Brain pericyte (primary cell): ENCODE results near the gene SLC1A4.
A peak's percentile ranks its signal among the peaks of the same experiment; 100 is the strongest.
"Not testable (repeated sequence)": the region's sequence is repeated elsewhere in the genome, so short reads cannot be mapped to it uniquely, and the experiment has no call there.

Experiments used
- DNase-seq: peaks from one replicate; pipeline ENCODE4 v3.0.0-alpha.2; 2012; ENCODE audit warnings: low read depth, low spot score

SLC1A4 gene

DNA sequence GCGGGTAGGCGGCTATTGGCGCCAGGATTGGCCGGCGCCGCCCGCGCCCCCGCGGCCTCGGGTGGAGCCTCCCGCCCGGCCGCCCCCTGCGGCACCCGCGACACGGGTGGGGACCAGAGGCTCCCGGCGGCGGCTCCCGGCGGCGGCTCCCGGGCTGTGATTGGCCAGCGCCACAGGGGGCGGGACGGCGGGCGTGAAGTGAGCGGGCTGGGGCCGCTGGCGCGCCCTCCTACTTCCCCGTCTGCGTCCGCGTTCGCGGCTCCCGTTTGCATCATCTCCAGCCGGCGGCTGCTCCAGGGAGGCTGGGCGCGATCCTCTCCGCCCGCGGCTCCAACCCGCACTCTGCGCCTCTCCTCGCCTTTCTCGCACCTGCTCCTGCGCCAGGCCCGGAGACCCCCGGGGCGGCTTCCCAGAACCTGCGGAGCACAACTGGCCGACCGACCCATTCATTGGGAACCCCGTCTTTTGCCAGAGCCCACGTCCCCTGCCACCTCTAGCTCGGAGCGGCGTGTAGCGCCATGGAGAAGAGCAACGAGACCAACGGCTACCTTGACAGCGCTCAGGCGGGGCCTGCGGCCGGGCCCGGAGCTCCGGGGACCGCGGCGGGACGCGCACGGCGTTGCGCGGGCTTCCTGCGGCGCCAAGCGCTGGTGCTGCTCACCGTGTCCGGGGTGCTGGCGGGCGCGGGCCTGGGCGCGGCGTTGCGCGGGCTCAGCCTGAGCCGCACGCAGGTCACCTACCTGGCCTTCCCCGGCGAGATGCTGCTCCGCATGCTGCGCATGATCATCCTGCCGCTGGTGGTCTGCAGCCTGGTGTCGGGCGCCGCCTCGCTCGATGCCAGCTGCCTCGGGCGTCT is at the start of gene SLC1A4:
Gene SLC1A4 (plus strand): TSS at position 274 of the 856 bp plus-strand sequence. CDS start 245 bp downstream, at position 519.
- DNase-seq: no peak

DNA sequence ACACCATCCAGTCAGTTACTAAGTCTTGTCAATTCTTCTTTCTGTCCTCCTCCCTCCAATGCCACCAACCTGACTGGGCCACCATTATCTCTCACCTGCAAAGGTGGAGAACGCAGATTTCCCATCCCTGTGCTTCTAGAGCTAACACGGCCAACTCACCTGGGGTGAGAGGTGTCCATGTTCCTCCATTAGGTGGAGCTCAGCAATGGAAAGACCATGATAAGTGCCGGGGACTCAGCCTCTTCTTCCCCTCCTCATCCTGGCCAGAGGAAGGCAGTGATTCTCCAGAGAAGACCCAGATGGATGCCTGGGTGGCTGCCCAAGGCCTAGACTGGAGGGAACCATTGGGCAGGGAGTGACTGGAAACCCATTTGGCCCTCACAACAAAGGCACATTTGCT is 48.1 kb upstream of the SLC1A4 start:
- no peak for DNase-seq

DNA sequence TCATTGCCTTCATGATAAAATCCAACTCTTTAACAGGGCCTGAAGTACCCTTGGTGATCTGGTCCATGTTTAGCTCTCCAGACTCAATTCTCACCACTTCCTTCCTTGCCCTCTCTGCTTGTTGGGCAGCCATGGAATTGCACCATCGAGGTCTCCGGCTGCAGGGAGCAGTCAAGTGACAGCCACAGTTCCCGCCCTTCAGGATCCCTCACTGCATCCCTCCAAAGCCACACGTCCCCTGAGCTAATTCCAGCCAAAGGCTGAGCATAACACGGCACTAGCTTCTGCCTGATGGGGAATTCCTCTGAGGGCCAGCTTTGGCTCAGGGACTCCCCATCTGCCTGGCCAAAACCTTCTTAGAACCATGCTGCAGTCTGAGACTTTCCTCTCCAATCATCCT is 47.4 kb upstream of the SLC1A4 start:
- no peak for DNase-seq

DNA sequence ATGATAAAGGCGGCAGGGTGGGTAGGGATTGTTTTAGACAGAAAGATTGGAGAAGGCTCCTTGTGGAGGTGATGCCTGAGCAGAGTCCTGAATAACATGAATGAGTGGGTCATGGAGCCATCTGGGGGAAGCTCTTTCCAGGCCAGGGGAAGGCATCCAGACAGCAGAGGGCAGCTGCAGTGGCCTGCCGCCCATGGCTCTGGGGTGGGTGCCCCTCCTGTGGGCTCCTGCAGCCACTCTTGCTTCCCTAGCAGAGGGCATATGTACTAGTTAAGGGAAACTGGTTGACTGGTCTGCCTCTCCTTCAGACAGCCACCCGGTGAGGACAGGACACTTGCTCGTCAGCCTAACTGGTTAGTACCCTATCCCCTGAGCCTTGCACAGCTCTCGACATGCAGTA is 46.5 kb upstream of the SLC1A4 start:
- no peak for DNase-seq

DNA sequence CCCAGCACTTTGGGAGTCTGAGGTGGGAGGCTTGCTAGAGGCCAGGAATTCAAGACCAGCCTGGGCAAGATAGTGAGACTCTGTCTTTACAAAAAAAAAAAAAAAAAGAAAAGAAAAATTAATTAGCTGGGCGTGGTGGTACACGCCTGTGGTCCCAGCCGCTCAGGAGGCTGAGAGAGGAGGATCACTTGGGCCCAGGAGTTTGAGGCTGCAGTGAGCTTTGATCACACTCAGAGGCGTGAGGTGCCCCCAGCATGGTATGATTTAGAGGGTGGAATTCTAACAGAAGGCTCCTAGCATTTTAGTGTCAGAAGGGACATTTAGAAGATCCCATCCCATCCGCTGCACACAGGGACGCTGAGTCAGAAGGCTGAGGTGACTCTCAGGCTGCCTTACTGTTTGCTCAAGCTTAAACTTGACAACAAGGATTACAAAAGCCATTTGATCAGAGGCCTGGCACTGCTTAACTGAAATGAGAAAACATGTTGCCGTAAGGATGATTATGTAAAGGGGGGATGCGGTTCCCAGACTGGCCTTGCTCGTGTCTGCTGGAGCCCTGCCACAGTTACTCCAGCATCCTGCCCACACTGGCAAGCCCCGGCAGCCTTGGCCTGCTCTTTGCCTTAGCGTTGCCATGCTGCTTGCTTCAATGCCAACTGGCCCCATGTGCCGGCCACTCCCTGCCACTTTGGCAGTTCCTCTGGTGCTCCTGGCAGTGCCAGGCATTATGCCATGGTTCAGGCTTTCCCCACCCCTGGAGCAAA is 45.6 kb upstream of the SLC1A4 start:
- no peak for DNase-seq

DNA sequence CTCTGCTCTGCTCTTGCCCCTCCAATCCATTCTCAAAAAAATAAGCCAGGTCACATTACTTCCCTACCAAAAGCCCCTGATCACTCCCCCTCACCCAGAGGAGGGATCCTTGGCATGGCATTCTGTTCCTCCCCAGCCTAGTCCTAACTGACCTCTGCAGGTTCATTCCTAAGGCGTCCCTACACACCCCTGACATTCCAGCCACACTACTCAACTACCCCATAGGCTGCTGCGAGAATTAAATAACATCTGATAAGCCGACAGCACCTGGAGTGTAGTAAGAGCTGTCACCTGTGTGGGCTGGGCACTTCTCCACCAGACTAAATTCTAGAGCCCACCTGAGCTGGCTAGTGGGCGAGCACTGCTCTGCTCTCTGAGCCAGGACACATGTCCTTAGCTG is 44.7 kb upstream of the SLC1A4 start:
- DNase-seq: no peak

DNA sequence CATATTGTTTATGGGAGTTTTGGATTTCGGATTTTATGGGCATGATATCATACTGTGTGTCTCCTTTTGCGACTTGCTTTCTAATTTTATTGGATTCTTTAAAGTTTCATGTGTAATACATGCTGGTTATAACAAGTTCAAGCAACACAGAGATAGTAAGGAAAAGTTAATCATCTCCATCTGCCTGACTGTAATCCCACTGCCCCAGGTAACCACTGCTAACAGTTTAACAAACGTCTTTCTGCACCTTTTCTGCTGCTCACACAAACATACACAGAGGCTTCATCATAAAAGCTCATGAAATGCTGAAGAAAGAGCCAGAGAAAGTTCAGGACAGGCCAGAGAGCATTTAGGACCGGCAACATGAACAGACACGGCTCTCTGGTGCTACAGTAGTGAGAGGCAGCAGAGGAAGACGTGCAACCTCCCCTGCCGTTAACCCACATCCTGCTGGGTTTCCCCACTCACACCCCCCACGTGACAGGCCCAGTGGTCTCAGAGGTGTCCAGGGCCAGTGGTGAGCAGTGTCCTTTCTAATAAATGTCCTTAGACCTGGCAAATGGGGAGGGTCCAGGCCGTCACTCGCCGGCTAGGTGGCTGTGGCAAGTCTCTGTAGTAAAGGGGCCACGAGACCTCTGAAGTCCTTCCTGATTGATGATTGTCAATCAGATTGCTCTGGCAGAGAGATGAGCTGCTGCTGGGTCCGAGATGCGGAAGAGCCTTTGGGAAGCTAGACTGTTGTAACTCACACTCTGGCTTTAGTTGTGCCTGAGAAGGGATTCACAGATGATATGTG is 43.0 kb upstream of the SLC1A4 start:
- DNase-seq: no peak

DNA sequence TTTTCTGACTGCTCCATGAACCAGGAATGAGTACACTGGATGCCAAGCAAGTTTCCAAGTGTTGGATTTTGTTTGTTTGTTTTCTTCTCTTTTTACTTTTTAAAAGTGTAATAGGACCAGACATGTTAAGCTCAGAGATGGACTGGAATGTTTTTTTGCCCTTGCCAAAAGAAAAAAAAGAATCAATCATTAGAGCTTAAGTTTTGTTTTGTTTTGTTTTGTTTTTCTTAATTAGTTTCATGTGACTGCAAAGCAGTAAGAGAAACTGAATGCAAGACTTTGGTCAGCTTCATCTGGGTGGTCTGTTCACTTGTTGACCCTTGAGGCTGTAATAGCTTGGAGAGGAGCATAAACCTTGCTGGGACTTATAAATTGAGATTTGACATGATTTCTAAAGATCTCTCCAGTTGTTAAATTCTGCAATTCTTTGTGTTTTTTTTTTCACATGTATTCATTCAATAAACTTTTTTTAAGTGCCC is 42.4 kb upstream of the SLC1A4 start:
- DNase-seq: no peak

DNA sequence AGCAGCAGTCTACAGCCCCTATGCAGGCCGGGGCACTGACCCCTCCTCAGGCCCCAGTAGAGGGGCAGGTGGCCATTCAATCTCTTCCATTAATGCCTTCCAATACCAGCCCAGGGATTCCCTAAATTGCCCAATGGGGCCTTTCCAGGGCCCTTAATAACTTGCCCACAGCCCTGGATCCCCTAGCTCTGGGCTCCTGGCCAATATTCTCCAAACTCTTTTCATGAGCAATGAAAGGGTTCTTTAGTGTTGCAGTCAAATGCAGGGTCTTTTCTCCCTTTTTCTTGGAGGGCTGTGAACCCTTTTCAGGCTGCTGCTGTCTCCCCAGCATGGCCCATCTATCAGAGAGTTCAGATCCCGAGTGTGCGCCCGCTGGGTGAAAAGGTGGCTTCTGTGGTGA is 41.3 kb upstream of the SLC1A4 start:
- DNase-seq: no peak

DNA sequence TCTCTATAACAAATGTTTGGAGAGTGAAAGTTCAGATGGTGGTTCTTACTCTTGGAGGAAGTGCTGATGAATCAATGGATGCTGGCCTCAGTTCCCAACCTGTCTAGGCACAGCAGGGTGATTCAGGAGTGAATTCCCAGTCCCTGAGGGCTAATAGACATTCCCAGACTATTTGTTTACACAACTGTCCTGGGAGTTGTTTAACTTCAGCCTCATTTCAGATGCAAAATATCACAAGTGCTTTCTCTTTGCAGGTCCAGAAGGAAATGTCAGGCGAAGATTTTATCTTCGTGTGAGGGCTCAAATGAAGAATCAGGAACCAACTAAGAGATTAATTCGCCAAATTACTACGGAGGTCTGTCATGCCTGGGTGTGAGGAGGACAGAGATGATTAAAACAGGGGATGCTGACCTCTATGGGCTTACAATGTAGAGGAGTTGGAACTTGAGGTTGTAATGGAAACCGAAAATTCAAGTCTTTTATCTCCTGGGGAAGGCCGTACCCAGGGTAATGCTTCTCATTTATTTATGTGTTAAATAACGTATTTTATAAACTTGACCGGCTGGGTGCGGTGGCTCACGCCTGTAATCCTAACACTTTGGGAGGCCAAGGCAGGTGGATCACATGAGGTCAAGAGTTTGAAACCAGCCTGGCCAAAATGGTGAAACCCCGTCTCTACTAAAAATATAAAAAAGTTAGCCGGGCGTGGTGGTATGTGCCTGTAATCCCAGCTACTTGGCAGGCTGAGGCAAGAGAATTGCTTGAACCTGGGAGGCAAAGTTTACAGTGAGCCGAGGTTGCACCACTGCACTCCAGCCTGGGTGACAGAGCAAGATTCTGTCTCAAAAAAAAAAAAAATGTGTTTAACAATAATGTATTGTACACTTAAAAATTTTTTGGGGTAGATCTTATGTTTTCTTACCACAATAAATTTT is 38.7 kb upstream of the SLC1A4 start:
- DNase-seq: no peak

DNA sequence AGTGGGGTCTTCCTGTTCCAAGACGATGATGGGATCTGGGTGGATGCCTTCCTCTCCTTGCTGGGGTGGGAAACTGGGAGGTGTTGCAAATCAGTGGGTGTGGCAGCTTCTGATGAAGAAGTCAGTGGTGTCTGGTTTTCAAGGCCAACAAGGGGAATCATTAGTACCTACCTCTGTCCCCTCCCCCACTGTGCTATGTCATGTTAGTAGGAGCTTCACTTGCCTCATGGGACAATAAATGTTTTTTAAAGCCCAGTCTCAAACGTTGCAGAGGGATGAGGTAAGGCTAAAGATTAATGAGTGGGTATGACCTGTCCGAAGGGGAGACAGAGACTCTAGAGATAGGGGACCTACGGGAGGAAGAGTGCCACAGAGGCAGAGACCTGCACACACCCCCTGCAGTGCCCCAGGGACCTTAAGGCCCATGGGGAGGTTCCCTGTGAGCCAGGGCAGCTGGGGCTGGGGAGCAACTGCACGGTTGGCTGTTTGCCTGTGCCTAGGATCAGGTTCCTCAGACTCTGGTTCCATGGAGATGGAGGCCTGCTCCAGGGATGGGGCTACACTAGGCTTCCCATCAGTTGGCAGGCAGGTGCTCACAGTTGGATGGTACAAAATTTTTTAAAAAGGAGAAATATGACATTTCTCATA is 37.8 kb upstream of the SLC1A4 start:
- no peak for DNase-seq

DNA sequence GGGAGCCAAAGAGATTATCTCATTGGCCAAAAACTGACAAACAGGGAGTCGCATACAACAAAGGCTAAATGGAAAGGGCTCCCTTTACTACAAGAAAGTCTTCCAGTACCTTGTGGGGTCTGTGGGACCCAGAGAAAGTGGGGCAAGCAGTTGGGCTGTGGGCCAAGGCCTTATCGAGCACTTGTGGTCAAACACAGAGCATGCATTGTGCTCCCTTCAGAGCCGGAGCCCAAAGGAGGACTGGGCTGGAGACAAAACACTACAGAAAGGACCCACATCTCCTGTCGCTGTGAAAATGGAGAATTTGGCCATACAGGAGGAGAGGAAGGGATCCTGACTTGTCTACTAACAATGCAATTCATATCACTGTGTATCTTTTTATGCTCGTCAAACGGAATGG is 37.1 kb upstream of the SLC1A4 start:
- no peak for DNase-seq

DNA sequence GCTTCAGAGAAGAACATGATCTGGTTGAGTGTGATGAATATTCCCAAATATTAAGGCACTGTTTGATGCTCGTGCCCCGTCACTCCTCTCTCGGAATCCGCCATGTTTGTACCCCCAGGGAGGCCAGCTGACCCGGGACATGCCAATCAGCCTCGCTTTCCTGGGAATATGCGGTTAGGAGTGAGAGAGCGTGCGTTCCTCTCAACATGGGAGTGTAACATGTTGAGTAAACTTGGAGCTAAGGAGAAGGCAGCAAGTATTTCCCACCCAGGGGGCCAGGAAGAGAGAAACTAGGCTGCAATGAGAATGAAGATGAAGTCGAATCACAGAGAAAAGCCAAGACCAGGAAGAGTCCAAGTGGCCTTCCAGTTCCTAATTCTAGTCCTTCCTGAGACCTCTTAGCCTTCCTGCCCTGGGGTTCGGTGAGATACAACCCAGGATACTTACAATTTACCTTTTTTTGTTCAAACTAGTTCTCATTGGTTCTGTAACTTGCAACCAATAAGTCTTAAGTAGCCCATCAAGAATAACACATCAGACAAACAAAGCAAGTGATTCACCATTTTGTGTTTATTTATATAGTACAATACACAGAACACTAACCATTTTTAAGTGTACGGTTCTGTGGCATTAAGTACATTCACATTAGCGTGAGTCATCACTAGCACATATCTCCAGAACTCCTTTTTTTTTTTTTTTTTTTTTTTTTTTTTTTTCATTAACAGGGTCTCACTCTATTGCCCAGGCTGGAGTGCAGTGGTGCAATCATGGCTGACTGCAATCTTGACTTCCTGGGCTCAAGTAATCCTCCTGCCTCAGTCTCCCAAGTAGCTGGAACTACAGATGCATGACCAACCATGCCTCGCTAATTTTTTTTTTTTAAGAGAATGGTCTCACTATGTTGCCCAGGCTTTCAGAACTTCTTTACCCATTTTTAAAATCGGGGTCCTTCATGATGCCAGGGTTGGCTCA is 36.4 kb upstream of the SLC1A4 start:
- peak; percentile 83 for DNase-seq

DNA sequence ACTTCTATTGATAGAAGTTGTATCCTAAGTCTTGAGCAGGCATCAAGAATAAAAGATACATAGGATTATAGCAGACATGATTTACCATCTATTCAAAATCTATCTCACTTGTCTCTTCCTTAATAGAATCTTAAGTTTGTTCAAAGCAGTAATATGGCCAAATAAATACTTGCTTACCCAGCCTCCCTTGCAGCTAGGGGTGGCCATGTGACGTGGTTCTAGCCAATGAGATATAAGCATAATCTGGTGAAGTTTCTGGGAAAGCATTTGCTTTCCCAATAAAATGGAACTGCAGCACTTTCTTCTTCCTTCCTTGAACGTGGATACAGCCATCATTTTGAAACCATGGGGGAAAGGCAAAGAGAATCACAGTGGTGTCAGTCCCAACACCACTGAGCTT is 33.7 kb upstream of the SLC1A4 start:
- DNase-seq: no peak

DNA sequence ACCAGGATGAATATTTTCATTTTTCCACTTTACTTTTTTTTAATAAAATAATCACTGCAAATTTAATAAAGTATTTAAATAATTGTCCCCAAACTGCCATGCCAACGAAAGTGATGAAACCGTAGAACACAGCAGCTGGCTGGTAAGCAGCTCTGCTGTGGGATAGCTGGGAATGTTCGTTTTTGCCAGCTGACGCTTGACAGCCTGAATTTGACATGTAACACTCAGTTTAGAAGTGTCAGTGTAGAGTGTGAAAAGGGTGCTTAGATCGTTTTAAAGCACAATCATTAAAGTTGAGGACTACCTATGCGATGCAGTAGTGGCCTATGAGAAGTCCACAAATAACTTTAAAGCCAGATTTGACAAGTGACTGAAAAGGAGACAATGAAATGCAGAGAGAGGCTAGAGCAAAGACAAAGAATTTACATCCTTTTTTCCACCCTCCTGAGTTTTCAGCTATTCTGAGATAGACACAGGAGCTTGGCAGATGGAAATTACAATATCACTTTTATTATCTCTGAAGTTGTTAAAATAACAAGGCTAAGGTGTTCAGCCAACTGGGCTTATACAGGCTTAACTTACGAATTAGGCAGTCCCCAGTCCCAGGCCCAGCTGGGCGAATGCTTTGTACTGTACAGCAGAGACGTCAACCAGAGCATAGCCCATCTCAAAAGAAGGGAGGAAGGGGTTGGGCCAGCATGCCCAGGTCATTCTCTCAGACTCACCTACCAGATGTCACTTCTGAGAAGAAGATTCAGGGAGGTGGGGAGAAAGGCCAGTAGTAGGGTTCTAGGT is 31.9 kb upstream of the SLC1A4 start:
- DNase-seq: no peak

DNA sequence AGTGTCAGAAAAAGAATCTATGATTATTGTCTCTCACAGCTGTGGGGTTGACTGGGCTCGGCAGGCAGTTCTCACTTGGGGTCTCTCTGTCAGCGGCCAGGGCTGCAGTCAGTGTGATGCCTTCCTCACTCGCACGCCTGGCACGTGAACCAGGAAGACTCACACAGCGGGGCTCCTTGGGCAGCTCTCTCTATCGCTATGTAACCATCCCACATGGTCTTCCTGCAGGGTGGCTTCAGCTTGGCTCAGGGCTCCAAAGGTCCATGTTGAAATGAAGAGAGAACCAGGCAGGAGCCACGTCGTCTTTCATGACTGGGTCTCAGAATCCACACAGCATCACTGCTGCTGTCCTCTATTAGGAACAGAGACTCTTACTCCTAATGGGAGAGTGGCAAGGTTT is 30.6 kb upstream of the SLC1A4 start:
- DNase-seq: peak; percentile 48

DNA sequence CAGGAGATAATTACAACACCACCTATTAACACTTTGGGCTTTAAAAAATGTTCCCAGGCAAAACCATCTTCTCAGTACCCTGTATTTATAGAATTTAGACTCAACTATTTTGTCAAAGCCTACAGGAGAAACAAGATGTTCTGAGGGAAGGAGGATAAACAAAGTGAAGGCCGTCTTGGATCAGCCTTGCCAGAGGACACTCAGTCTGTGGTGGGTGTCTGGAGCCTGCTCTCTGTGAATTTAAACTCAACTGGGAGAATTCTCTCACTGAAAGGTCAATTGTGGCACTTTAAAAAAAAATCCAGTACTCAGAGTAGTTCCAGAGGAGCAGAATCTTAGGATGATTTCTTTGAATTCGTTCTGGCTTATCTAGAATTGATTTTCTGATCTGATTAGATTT is 28.4 kb upstream of the SLC1A4 start:
- no peak for DNase-seq

DNA sequence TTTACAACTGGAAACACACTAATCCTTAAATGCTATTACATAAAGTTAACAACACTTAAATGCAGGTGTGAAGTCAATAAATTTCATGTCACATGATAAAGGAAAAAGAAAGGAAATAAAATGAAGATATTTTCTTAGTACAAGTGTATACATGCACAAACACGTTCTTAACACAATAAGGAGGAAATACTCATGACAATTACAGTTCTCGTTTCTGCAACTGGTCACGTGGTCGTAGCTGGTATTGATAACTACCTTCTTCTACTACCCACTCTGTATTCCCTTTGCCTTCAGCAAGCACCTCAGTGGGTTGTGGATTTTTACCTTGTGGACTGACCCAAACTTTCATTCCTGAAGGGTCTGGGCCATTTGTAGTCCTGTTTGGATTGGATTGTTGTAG is 26.1 kb upstream of the SLC1A4 start:
- not testable (repeated sequence) for DNase-seq
